ENCODE data around the gene OR11L1.

The OR11L1 gene

DNA sequence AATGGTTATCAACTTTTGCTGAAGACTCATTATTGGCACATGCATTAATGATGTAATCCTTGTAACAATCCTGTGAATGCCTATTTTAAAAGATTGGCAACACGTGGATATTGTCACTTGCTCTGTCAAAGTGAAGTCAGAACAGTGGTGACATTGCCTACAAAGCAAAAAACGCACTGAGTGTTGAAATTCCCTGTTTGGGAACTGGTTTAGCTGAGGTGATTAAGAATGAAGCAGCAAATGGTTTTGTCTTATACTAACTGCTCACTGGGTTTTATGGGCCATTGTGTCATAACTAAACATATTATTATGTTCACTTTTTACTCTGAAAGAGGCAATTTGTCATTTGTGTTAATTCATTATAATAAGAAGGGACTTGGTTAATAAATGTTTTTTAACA lies 29.1 kb downstream of the OR11L1 start:
- no peak for DNase-seq (ENCODE audit: low spot score)

DNA sequence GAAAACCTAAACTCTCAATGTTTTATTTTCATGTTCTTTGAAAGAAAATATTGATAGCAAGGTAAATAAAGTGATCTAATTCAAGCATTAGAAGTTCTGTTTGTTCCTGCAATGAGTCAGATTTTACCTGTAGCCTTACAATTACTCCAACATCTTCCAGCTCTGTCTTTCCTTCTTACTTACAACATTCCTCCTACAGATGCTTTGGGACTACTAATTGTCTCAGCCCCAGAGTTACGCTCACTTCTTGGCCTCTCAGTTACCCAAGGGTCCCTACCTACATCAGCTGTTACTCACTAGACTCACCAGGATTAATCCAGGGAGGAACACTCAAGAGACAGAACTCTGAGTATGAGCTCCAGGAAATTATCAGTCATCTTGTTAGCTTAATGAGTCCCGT lies 44.2 kb downstream of the OR11L1 start:
- DNase-seq (ENCODE audit: low spot score), result no peak
